ENCODE results near the gene GPR85.
"Not testable (repeated sequence)": the region's sequence is repeated elsewhere in the genome, so short reads cannot be mapped to it uniquely, and the experiment has no call there.

Gene GPR85, protein sequence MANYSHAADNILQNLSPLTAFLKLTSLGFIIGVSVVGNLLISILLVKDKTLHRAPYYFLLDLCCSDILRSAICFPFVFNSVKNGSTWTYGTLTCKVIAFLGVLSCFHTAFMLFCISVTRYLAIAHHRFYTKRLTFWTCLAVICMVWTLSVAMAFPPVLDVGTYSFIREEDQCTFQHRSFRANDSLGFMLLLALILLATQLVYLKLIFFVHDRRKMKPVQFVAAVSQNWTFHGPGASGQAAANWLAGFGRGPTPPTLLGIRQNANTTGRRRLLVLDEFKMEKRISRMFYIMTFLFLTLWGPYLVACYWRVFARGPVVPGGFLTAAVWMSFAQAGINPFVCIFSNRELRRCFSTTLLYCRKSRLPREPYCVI

GRCh38 chr7:113086431-113086888 lies at the start of gene GPR85:
TSS of gene GPR85 (minus strand) at chr7:113086827. CDS start at chr7:113084721, 2,106 bp downstream.
- peak; percentile 57 for DNase-seq

DNA sequence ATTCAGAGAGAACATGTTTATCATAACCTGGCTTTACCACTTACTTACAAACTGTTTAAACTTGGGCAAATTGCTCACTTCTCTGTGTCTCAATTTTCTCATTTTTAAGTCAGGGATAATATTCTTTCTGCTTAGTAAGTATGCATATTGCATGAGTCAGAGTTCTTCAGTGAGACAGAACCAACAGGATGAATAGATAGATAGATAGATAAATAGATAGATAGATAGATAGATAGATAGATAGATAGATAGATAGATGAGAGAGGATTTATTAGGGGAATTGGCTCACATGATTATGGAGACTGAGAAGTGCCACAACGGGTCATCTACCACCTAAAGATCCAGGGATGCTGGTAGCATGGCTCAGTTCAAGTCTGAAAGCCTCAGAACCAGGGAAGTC lies 47.4 kb upstream of the GPR85 start:
- no peak for DNase-seq

DNA sequence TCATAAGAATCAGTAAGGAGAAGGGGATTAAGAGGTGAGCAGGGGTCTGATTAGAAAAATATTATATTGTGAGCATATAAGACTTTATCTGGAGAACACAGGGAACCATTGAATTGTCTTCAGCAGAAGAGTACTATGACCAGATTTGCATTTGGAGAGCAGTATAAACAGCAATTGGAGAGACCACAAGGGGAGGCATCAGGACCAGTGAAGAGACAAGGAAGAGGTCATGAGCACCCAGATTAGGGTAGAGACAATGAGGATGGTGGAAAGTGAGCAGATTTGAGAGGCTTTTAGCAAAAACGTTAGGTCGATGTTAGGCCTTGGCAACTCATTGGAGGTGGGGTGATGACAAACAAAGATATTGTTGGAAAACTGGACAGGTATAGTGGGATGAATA lies 44.7 kb upstream of the GPR85 start:
- DNase-seq = no peak

- no peak for DNase-seq
These were observed 41.4 kb upstream of the GPR85 start for GRCh38 chr7:113128031-113128430.

GRCh38 chr7:113125728-113126127 lies 39.1 kb upstream of the GPR85 start:
- DNase-seq = no peak

DNA sequence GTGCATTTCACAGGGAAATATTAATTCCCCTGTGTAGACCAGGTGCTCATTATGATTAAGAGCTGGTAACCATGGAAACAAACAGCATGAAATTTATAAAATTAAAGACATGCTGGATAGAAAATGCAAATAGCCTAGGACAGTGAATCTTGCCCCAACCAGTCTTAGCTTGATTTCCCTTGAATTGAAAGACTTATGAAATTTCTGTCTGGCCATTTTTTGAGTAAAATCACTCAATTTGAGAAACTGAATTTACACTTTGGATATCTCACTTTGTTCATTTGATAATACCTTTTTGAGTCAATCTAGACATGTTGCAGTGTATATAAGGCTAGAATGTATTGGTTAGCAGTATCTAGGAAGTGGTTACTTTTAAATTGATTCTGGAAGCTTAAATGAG lies 36.1 kb upstream of the GPR85 start:
- no peak for DNase-seq

DNA sequence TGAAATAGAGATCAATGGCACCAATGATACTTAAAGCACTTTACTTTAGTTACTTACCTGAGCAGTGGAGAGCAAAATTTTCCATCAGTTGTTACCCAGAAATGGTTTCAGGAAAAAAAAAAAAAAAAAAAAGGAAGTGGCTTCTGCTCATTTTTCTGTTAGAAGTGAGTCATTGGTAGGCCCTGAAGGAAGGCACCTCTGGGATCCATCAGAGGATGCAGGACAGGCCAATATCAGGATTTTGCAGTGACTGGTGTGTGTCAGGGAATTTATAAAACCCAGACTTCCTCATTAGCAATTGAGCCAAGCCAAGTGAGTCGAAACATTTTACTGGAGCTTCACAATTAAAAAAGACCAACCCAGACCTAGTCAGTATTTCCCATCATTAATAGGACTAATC lies 34.0 kb upstream of the GPR85 start:
- DNase-seq = no peak

- DNase-seq = no peak
These were observed 32.8 kb upstream of the GPR85 start for GRCh38 chr7:113119429-113119828.

DNA sequence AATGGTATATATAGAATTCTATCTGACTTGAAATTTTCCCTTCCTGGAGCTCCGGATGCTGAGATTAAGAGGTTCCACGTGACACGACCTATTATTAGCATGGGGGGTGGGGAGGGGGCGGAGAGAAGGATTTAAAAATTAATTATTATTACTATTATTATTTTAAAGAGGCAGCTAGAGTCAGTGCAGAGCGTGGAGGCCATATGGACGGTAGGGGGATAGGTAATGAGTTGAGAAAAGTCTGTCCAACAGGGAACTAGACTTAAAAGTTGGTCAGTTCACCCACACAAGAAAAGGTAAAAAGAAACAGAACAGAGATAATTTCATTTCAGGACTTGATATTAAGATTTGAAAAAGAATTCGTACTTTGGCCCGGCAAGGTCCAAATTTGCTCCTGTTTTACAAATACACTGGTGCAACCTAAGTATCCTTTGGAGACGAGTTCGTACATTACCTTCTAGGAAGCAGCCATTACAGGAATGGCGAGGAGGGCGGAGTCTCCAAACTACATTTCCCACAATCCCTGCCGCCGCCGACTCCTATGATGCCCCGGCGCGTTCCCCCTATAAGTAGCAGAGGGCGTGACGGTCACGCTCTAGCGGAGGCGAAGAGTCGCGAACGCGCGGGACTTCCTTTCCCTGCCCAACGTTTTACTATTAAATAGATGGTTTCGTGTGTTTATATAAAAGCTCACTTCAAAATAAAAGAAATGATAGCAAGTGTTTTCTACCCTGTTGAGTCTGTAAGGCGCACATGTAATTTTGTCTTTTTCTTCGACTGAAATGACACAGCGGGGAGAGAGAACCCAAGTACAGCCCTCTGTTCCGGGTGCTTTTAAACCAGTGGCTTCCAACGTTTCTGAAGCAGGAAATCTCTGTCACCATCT lies 31.7 kb upstream of the GPR85 start, which contains the start of gene SMIM30:
Gene SMIM30, minus strand, starts transcription at position 481 of the 886 bp plus-strand sequence. CDS start 976 bp downstream, outside the sequence.
- DNase-seq = peak; percentile 86

DNA sequence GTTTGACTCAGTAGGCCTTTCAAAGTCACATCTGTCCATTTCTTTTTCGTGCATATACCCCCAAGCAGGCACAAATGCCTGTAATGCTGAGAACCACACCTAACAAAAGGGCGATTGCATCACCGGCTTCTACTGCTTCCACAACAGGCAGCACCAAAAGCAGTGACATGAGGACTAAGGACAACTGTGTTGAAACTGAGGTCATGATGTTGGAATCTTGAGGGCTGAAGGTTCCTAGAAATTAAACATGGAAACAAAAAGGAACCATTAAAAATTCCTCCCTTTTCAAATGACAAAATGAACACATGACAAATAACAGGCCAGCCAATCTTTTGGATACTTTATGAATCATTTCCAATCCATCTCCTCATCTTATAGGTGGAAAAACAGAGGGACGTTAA lies 30.7 kb upstream of the GPR85 start:
- not testable (repeated sequence) for DNase-seq

GRCh38 chr7:113113912-113114311 lies 27.3 kb upstream of the GPR85 start:
- DNase-seq = no peak

GRCh38 chr7:113109718-113110117 lies 23.1 kb upstream of the GPR85 start:
- no peak for DNase-seq

GRCh38 chr7:113100121-113100603 lies 13.5 kb upstream of the GPR85 start:
- no peak for DNase-seq

GRCh38 chr7:113099284-113099919 lies 12.8 kb upstream of the GPR85 start:
- DNase-seq = no peak

DNA sequence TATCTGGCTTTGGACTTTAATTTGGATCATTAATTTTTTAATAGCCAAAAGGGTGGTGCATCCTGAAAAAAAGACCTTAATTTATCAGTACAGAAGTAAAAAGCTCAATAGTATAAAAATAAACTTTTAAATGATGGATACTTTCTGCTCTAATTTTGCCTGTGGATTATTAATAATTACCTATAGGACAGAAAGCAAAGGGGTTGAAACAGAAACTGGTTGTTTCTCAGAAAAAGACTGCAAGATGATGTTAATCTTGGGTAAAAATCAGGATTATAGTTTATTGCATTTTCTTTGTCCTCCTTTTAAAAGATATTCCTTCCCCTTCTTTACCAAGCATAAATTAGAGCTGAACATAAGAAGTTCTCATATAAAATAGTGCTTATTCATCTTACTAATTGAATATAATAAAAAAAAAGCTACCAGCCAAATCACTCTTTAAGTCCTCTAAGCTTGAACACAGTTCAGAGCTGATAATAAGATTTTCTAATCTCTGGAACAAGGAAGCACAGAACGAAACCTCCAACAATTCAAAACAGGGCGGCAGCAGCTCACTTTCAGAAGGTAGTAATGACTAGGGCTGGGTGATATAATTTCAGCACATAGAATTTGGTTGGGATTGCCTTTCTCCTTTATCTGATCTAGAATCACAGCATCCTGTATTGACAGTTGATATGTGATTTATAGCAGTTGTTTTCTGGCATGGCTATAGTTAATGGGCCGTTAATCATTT lies 8.1 kb upstream of the GPR85 start:
- no peak for DNase-seq

GRCh38 chr7:113093561-113093960 lies 6.9 kb upstream of the GPR85 start:
- DNase-seq = no peak

- no peak for DNase-seq
These were observed 6.1 kb upstream of the GPR85 start for GRCh38 chr7:113092762-113093161.

- peak; percentile 68 for DNase-seq
These were observed 708 bp upstream of the GPR85 start for GRCh38 chr7:113087071-113087998.

DNA sequence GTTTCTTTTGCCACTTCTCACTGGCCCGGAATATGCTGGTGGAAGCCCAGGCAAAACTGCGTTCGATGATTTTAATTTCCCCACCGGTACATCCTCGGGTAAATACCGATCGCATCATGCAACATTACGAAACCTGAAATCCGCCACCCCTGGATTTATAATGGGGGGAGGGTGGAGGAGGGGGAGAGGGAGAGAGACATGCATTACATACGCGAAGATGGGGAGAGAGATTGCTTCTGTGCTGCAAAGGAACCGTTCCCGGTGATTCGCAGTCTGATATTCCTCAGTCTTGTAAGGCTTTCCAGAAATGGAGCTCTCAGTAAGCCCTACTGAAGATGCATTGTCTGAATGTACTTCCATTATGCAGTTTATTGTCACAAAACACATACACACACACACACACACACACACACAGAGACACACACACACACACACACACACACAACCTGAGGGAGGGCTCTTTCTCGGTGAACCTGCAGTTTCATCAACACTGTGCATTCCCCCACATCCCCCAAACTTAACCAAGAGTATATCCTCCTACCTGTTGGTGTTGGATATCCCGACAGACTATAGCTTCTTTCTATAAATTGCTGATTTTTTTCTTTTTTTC lies 741 bp downstream of the GPR85 start:
- no peak for DNase-seq

- DNase-seq = no peak
These were observed 2.0 kb downstream of the GPR85 start for GRCh38 chr7:113084496-113085172.
